Stromal cell of bone marrow (primary cell): ENCODE measurements around the gene CELF4.

Experiments used
- DNase-seq: peaks from one replicate; pipeline ENCODE4 v3.0.0-alpha.2; 2012; ENCODE audit warnings: low read depth

Gene CELF4

GRCh38 chr18:37572736-37573135 is 7.1 kb upstream of the CELF4 start:
- no peak for DNase-seq

- DNase-seq, result no peak
These were observed 5.7 kb upstream of the CELF4 start for GRCh38 chr18:37571266-37571665.

- DNase-seq, result no peak
These were observed 4.8 kb upstream of the CELF4 start for GRCh38 chr18:37570336-37570930.

- no peak for DNase-seq
These were observed 3.1 kb upstream of the CELF4 start for GRCh38 chr18:37568671-37569070.

- no peak for DNase-seq
These were observed 2.4 kb upstream of the CELF4 start for GRCh38 chr18:37567994-37568359.

GRCh38 chr18:37567061-37567993 is 1.7 kb upstream of the CELF4 start:
- DNase-seq, result no peak

GRCh38 chr18:37566479-37567060 is 972 bp upstream of the CELF4 start:
- no peak for DNase-seq

GRCh38 chr18:37565977-37566478 is 430 bp upstream of the CELF4 start:
- DNase-seq, result peak; percentile 6

- DNase-seq, result no peak
These were observed 892 bp downstream of the CELF4 start for GRCh38 chr18:37564711-37565100.

GRCh38 chr18:37563931-37564392 is 1.6 kb downstream of the CELF4 start:
- DNase-seq, result no peak

- no peak for DNase-seq
These were observed 3.6 kb downstream of the CELF4 start for GRCh38 chr18:37561986-37562385.

- no peak for DNase-seq
These were observed 5.6 kb downstream of the CELF4 start for GRCh38 chr18:37560003-37560402.

- no peak for DNase-seq
These were observed 6.4 kb downstream of the CELF4 start for GRCh38 chr18:37559194-37559593.

- DNase-seq, result no peak
These were observed 11.2 kb downstream of the CELF4 start for GRCh38 chr18:37554399-37554787.

GRCh38 chr18:37553633-37554398 is 11.8 kb downstream of the CELF4 start:
- no peak for DNase-seq

- DNase-seq, result no peak
These were observed 13.3 kb downstream of the CELF4 start for GRCh38 chr18:37552286-37552685.

GRCh38 chr18:37551846-37552245 is 13.8 kb downstream of the CELF4 start:
- no peak for DNase-seq

- no peak for DNase-seq
These were observed 14.3 kb downstream of the CELF4 start for GRCh38 chr18:37551249-37551648.

GRCh38 chr18:37550118-37550875 is 15.3 kb downstream of the CELF4 start:
- no peak for DNase-seq

GRCh38 chr18:37548679-37549289 is 16.8 kb downstream of the CELF4 start:
- no peak for DNase-seq
